ENCODE data around the gene NUBP1.
A peak's percentile ranks its signal among the peaks of the same experiment; 100 is the strongest.
"Not testable (repeated sequence)": the region's sequence is repeated elsewhere in the genome, so short reads cannot be mapped to it uniquely, and the experiment has no call there.

Gene NUBP1

GRCh38 chr16:10743610-10744369 lies at the start of gene NUBP1:
Gene NUBP1, plus strand, starts transcription at chr16:10743842. Its CDS starts 22 bp downstream, at chr16:10743864.
- DNase-seq, result peak; percentile 97

- DNase-seq, result no peak
These were observed 49.8 kb upstream of the NUBP1 start for GRCh38 chr16:10693889-10694288.

GRCh38 chr16:10694306-10694705 lies 49.3 kb upstream of the NUBP1 start:
- no peak for DNase-seq

- no peak for DNase-seq
These were observed 48.8 kb upstream of the NUBP1 start, which contains the start of gene TEKT5 for GRCh38 chr16:10694830-10695229. Gene TEKT5, minus strand, starts transcription at chr16:10694930. Its CDS starts 57 bp downstream, at chr16:10694873.

GRCh38 chr16:10699756-10700155 lies 43.9 kb upstream of the NUBP1 start:
- no peak for DNase-seq

GRCh38 chr16:10708969-10709368 lies 34.7 kb upstream of the NUBP1 start:
- no peak for DNase-seq

- DNase-seq, result no peak
These were observed 15.4 kb upstream of the NUBP1 start for GRCh38 chr16:10728003-10728887.

GRCh38 chr16:10729104-10730048 lies 14.3 kb upstream of the NUBP1 start:
- no peak for DNase-seq

GRCh38 chr16:10731790-10732189 lies 11.9 kb upstream of the NUBP1 start:
- no peak for DNase-seq

GRCh38 chr16:10737068-10737625 lies 6.5 kb upstream of the NUBP1 start:
- DNase-seq, result peak; percentile 83

- DNase-seq, result peak; percentile 50
These were observed 5.2 kb upstream of the NUBP1 start for GRCh38 chr16:10738231-10739077.

GRCh38 chr16:10740000-10740844 lies 3.4 kb upstream of the NUBP1 start:
- no peak for DNase-seq

GRCh38 chr16:10740845-10741208 lies 2.8 kb upstream of the NUBP1 start:
- no peak for DNase-seq

- not testable (repeated sequence) for DNase-seq
These were observed 2.4 kb upstream of the NUBP1 start for GRCh38 chr16:10741249-10741648.

GRCh38 chr16:10741844-10742243 lies 1.8 kb upstream of the NUBP1 start:
- no peak for DNase-seq

- DNase-seq, result no peak
These were observed 424 bp upstream of the NUBP1 start for GRCh38 chr16:10743227-10743609.

GRCh38 chr16:10744370-10745030 lies 858 bp downstream of the NUBP1 start:
- no peak for DNase-seq

GRCh38 chr16:10745841-10746240 lies 2.2 kb downstream of the NUBP1 start:
- no peak for DNase-seq

- DNase-seq, result no peak
These were observed 7.2 kb downstream of the NUBP1 start for GRCh38 chr16:10750793-10751192.

- no peak for DNase-seq
These were observed 7.7 kb downstream of the NUBP1 start for GRCh38 chr16:10751291-10751697.

Data from hematopoietic multipotent progenitor cell treated with erythropoietin and hydrocortisone succinate and interleukin-3 and kit ligand, for 8 days (in vitro differentiated cells).